A549 treated with GW870086 at 1 μM for 4 hours (cell line): ENCODE results near the gene SPEG. TPM values are rescaled to one million over a fixed set of nuclear protein-coding genes. Genes with fewer than 3 reads are reported as not detected.

Source experiments
- total RNA-seq: library from RNA; stranded (reverse); fragments of 200-300 nt; extraction: Qiagen RNA extraction; gene quantifications from 5 replicates; pipeline ENCODE4 v1.2.3, GENCODE V29; 2022; ENCODE audit warnings: low read depth

Gene SPEG
- total RNA-seq, result 5.4 to 12.9 TPM (median 8.1 TPM) in 5 replicates

DNA sequence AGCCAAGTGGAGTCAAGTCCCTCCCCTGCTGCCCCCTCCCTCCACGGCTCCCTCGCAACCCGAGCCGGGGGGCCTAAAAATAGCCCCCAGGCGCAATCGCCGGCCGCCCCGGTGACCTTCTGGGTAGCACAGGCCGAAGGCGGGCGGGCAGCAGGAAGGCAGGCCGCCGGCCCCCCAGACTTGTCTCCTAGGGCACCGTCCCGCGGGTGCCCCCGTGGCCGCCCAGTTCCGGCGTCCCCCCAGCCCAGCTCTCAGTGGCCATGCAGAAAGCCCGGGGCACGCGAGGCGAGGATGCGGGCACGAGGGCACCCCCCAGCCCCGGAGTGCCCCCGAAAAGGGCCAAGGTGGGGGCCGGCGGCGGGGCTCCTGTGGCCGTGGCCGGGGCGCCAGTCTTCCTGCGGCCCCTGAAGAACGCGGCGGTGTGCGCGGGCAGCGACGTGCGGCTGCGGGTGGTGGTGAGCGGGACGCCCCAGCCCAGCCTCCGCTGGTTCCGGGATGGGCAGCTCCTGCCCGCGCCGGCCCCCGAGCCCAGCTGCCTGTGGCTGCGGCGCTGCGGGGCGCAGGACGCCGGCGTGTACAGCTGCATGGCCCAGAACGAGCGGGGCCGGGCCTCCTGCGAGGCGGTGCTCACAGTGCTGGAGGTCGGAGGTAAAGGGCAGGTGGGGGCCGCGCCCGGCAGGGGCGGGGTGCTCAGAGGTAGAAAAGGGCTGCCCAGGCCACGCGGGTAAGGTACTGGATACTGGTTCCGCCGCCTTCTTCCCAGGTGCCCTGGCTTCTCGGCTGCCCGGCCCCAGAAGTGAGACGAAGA, at the start of gene SPEG:
SPEG (plus strand) TSS at position 126 of the 808 bp plus-strand sequence; CDS start at position 261, 135 bp downstream.

DNA sequence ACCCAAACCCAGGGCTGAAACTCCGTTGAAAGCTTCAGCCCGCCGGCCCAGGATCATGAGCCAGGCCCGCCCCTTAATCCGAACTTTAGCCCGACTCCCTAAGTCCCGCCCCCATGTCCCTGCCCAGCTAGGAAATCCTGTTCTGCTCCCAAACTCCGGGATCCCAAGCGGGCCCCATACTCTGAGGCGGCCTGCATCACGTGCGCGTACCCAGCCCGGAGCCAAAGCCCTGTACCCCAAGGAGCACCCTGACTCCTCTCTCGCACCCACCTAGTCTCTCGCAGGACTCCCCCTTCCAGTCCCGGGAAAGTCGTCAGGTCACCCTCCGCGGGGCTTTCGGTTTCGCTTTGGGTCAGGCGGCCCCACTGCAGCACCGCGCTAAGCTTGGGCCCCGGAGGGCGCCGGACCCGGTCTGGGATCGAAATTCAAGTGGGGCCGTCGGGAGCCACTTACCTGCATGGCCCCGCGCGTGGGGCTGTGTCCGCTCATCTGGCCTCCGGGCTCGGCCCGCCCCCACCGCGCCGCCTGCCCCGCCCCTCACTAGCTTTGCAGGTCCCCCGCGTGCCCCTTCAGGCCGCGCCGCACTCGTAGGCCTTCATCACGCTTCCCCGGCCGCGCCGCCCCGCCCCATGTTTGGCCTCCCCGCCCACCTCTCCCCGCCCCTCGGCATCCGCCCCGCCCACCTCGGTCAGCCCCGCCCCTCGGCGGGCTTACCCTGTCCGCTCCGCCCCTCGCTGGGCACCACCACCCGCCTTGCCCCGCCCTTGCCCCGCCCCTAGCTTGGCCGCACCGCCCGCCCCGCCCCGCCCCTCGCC, 47.1 kb upstream of the SPEG start, which contains the start of gene DNPEP:
DNPEP (minus strand) TSS at position 607 of the 815 bp plus-strand sequence; CDS start at position 489, 118 bp downstream.

GRCh38 chr2:219418155-219419011, 16.3 kb upstream of the SPEG start, which contains the start of gene DES:
Gene DES (plus strand): TSS chr2:219418377. CDS start chr2:219418463, 86 bp downstream.

DNA sequence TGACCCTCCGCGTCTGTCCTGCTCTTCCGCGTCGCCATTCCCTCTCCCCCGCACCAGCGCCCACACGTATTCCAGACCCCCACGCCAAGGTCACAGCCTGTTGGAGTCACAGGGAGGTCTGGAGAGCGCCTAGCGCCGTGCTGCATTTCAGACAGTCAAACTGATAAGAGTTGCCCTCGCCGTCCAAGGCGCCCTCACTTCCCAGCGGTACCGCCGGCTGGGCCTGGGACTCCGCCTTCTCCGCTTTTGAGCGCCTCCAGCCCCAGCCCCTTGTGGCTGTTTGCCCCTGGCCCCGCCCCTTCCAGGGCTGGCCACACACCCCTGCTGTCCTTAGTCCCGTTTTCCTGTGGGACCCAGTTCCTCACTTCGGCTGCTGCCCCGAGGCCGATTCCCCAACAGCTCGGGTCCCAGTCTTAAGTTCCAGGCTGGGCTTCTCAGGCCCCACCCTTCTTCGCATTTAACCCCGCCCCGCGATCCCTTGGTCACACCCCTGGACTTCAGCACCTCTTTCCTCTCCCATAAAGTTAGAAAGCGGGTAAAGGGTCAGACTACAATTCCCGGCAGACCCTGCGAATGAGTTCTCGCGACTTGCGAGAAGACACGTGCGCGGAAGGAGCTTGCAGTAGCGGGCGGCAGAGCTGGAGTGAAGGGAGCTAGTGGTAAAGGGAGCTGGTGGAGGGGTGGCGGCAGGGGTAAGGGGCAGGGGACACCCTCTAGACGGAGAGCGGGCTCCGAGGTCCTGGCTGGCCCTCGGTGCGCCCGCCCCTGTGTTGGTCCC, 63.8 kb downstream of the SPEG start, which contains the start of gene GMPPA:
GMPPA (plus strand) TSS at position 612 of the 778 bp plus-strand sequence. CDS start 1,085 bp downstream, outside the sequence.

GRCh38 chr2:219514196-219514761, 79.6 kb downstream of the SPEG start, which contains the start of gene ASIC4:
Gene ASIC4 (plus strand): TSS chr2:219514482. CDS start chr2:219514725, 243 bp downstream.

GRCh38 chr2:219543596-219544358, 109.1 kb downstream of the SPEG start, which contains the start of the genes CHPF and TMEM198:
Gene CHPF (minus strand): TSS chr2:219543809. CDS start chr2:219543538, 271 bp downstream.
Gene TMEM198 (plus strand): TSS chr2:219544028. CDS start chr2:219544728, 700 bp downstream.

Other genes with a start within 250 kb of the SPEG start
- 16.4 to 22.1 TPM (median 21.8 TPM) in 5 replicates for gene ZFAND2B, start 228.1 kb upstream of the SPEG start, total RNA-seq
- 19.6 to 34.4 TPM (median 31.2 TPM) in 5 replicates for gene ABCB6, start 215.9 kb upstream of the SPEG start, total RNA-seq
- gene ATG9A, start 205.2 kb upstream of the SPEG start, total RNA-seq, result 38.5 to 47.2 TPM (median 43.3 TPM) in 5 replicates
- gene ANKZF1, start 205.0 kb upstream of the SPEG start, total RNA-seq, result 12.4 to 16.6 TPM (median 16.2 TPM) in 5 replicates
- gene GLB1L, start 189.4 kb upstream of the SPEG start, total RNA-seq, result 5.0 to 6.7 TPM (median 6.3 TPM) in 5 replicates
- 26.4 to 32.1 TPM (median 29.5 TPM) in 5 replicates for gene STK16, start 189.4 kb upstream of the SPEG start, total RNA-seq
- gene TUBA4B, start 181.6 kb upstream of the SPEG start, total RNA-seq, result 0.13 to 0.34 TPM (median 0.19 TPM) in 3 of 5 replicates, not detected in the others
- 273 to 385 TPM (median 299 TPM) in 5 replicates for gene TUBA4A, start 180.9 kb upstream of the SPEG start, total RNA-seq
- gene DNAJB2, start 155.5 kb upstream of the SPEG start, total RNA-seq, result 30.0 to 40.2 TPM (median 38.3 TPM) in 5 replicates
- 0.95 to 1.9 TPM (median 1.5 TPM) in 5 replicates for gene PTPRN, start 125.4 kb upstream of the SPEG start, total RNA-seq
- gene RESP18, start 102.1 kb upstream of the SPEG start, total RNA-seq, result not detected in 5 replicates
- gene DNPEP, start 46.9 kb upstream of the SPEG start, total RNA-seq, result 54.9 to 67.6 TPM (median 60.7 TPM) in 5 replicates
- gene DES, start 16.5 kb upstream of the SPEG start, total RNA-seq, result 0.27 to 0.84 TPM (median 0.43 TPM) in 5 replicates
- 32.5 to 37.9 TPM (median 36.2 TPM) in 5 replicates for gene GMPPA, start 64.0 kb downstream of the SPEG start, total RNA-seq
- 0.11 to 0.15 TPM (median 0.14 TPM) in 3 of 5 replicates, not detected in the others for gene ASIC4, start 79.6 kb downstream of the SPEG start, total RNA-seq
- gene CHPF, start 109.0 kb downstream of the SPEG start, total RNA-seq, result 19.1 to 31.8 TPM (median 29.2 TPM) in 5 replicates
- gene TMEM198, start 109.2 kb downstream of the SPEG start, total RNA-seq, result 0.55 to 1.5 TPM (median 0.94 TPM) in 5 replicates
- 16.6 to 22.3 TPM (median 20.4 TPM) in 5 replicates for gene OBSL1, start 136.7 kb downstream of the SPEG start, total RNA-seq
- gene INHA, start 137.5 kb downstream of the SPEG start, total RNA-seq, result 0.18 to 0.47 TPM (median 0.36 TPM) in 5 replicates
- gene STK11IP, start 163.0 kb downstream of the SPEG start, total RNA-seq, result 14.2 to 17.9 TPM (median 17.6 TPM) in 5 replicates
- gene SLC4A3, start 192.8 kb downstream of the SPEG start, total RNA-seq, result 2.0 to 3.4 TPM (median 3.0 TPM) in 5 replicates